Panc1 (cell line): ENCODE data around the gene NFE2. TPM values are rescaled to one million over a fixed set of nuclear protein-coding genes. Genes with fewer than 3 reads are reported as not detected.

ENCODE experiments used
- ATAC-seq: fragments of 200-7000 bp; cut with Tn5 transposase; 2 replicates; pipeline ENCODE4 v1.9.1; 2020; ENCODE audit warnings: mild to moderate bottlenecking, moderate library complexity
- BruUV-seq: library from RNA; stranded (reverse); fragments of 400-500 nt; replicated peaks from 2 replicates; lab custom pipeline; 2021; lab: Mats Ljungman, UMichigan
- CTCF ChIA-PET: fragments of 300-600 bp; sonication (Branson Sonifier 250); formaldehyde crosslinking; loops from one replicate; lab custom pipeline; 2022; ENCODE audit warnings: antibody characterized with exemption; lab: Charles Lee
- POLR2A ChIA-PET: fragments of 300-600 bp; sonication (Branson Sonifier 250); formaldehyde crosslinking; loops from one replicate; lab custom pipeline; 2022; ENCODE audit warnings: antibody characterized with exemption; lab: Charles Lee
- DNase-seq: peaks from one replicate; pipeline ENCODE4 v3.0.0-alpha.2; 2010; ENCODE audit warnings: low read depth, low spot score
- H3K27ac ChIP-seq: 2 replicates; pipeline ENCODE4 v1.5.1; 2011; ENCODE audit warnings: mild to moderate bottlenecking, low read length, inconsistent platforms
- H3K27me3 ChIP-seq: fragments of 200-500 bp; sonication (Bioruptor generic); 2 replicates; pipeline ENCODE4 v1.6.0; 2014; ENCODE audit warnings: low read length, inconsistent platforms; ENCODE audit not compliant: control insufficient read depth, insufficient read depth
- H3K36me3 ChIP-seq: fragments of 200-500 bp; sonication (Bioruptor generic); 2 replicates; pipeline ENCODE4 v1.5.1; 2014; ENCODE audit warnings: inconsistent platforms, mild to moderate bottlenecking, low read length, moderate library complexity; ENCODE audit not compliant: control insufficient read depth, insufficient read depth
- H3K4me1 ChIP-seq: 2 replicates; pipeline ENCODE4 v1.5.1; 2011; ENCODE audit warnings: inconsistent platforms, mild to moderate bottlenecking, low read length, moderate library complexity; ENCODE audit not compliant: control insufficient read depth, insufficient read depth
- H3K4me3 ChIP-seq, 2 experiments: 2 replicates each; pipeline ENCODE4 v1.5.1; 2011 to 2012; ENCODE audit warnings: low read depth in 2 of 2, low read length in 2 of 2, mild to moderate bottlenecking in 2 of 2, inconsistent platforms in 1 of 2, moderate library complexity in 1 of 2
- H3K9me3 ChIP-seq: fragments of 200-500 bp; sonication (Bioruptor generic); 2 replicates; pipeline ENCODE4 v1.5.1; 2014; ENCODE audit warnings: low read depth, mild to moderate bottlenecking, inconsistent platforms, low read length, moderate library complexity; ENCODE audit not compliant: control insufficient read depth, insufficient read depth
- CTCF ChIP-seq: fragments of 450-650 bp; IDR thresholded peaks from 2 replicates; pipeline ENCODE4 v1.5.1; 2017; ENCODE audit warnings: mild to moderate bottlenecking
- POLR2AphosphoS5 ChIP-seq: IDR thresholded peaks from 2 replicates; pipeline ENCODE4 v1.6.1; 2012; ENCODE audit warnings: mild to moderate bottlenecking, low read depth, low read length, moderate library complexity
- REST ChIP-seq, 2 experiments: IDR thresholded peaks; 2 replicates each; pipeline ENCODE4 v1.6.1; 2011 to 2012; ENCODE audit warnings: low read depth in 2 of 2, control low read depth in 1 of 2, low read length in 1 of 2, mild to moderate bottlenecking in 1 of 2, moderate library complexity in 1 of 2; ENCODE audit not compliant: insufficient read depth in 1 of 2
- SIN3A ChIP-seq: IDR thresholded peaks from 2 replicates; pipeline ENCODE4 v1.6.1; 2012; ENCODE audit warnings: low read depth, mild to moderate bottlenecking, low read length, moderate library complexity, borderline replicate concordance; ENCODE audit not compliant: insufficient read depth
- TCF7L2 ChIP-seq: IDR thresholded peaks from 2 replicates; pipeline ENCODE4 v1.6.1; 2011; ENCODE audit warnings: mild to moderate bottlenecking, low read depth, low read length, inconsistent platforms
- in situ Hi-C: cut with HindIII; loops from 2 replicates; pipeline ENCODE4 v1.10.0; 2016; ENCODE audit warnings: low sequenced_read_pairs, low pct_unique_long_range_greater_than_20kb
- intact Hi-C: fragments of 100-400 bp; cut with micrococcal nuclease; formaldehyde crosslinking; loops from one replicate; pipeline ENCODE4 v1.10.0; 2022; ENCODE audit not compliant: unreplicated experiment
- total RNA-seq: library from RNA; stranded (reverse); gene quantifications from one replicate; pipeline ENCODE4 v1.2.1, GENCODE V29; 2021; ENCODE audit not compliant: unreplicated experiment

The NFE2 gene
- total RNA-seq, 1 experiment from 2014 or later = 0.26 TPM

GRCh38 chr12:54266852-54267251, 34.0 kb downstream of the NFE2 start:
- Histone ChIP-seq H3K27me3 (no peaks in the 10 kb centered on the region), H3K36me3 (peaks cover 2% of the 10 kb centered on the region; the same call in 1 of the 2 replicates), H3K4me3 (no peak overlapping the region), H3K4me1 (peaks cover 20% of the 10 kb centered on the region), H3K27ac (peak overlapping the region; percentile 35; the same call in 1 of the 2 replicates), H3K9me3 (no peaks in the 10 kb centered on the region)
- TF ChIP-seq POLR2AphosphoS5 (no peak), CTCF (no peak), TCF7L2 (no peak), SIN3A (no peak), REST (IDR thresholded peaks at IDR 0.05; ENCODE audit: insufficient read depth in 1 of 2, low read depth in 2 of 2, low read length in 1 of 2) (no peak)
- DNase-seq (no peak), ATAC-seq (no peak)
- in situ Hi-C loops (no loop called here), intact Hi-C loops (no loop called here)
- BruUV-seq = no TSS peak
- CTCF ChIA-PET = no interaction called here
- POLR2A ChIA-PET = no interaction called here

- no peaks in the 10 kb centered on the region for H3K36me3 ChIP-seq
- H3K4me1 ChIP-seq = peaks cover 28% of the 10 kb centered on the region
- H3K27me3 ChIP-seq = no peaks in the 10 kb centered on the region
- H3K9me3 ChIP-seq = no peaks in the 10 kb centered on the region
- intact Hi-C loops (no loop called here), in situ Hi-C loops (no loop called here)
- DNase-seq = no peak
- BruUV-seq = no TSS peak
- ATAC-seq = no peak
- peak overlapping the region; percentile 49 for H3K27ac ChIP-seq
- no peak overlapping the region for H3K4me3 ChIP-seq
- TF ChIP-seq TCF7L2 (no peak), SIN3A (no peak), CTCF (no peak), POLR2AphosphoS5 (no peak), REST (IDR thresholded peaks at IDR 0.05; ENCODE audit: insufficient read depth in 1 of 2, low read depth in 2 of 2, low read length in 1 of 2) (no peak)
- ChIA-PET POLR2A (interaction anchor here (0.6 to 0.7 kb wide), 2 partner anchors 15 to 98 kb away, joined by 3 to 5 read pairs; partner anchors contain the start of gene HNRNPA1), CTCF (no interaction called here)
Observed at GRCh38 chr12:54265364-54265812, 35.4 kb downstream of the NFE2 start.
